22Rv1 (cell line): Measurements from ENCODE around the gene CLMN.

Experiments
- ZFX ChIP-seq: fragments of 450-650 bp; IDR thresholded peaks from 2 replicates; pipeline ENCODE4 v1.6.1; 2017; ENCODE audit warnings: antibody characterized with exemption, borderline replicate concordance
- TF ChIP-seq, protein P1 (sequence below): fragments of 450-650 bp; IDR thresholded peaks from 2 replicates; pipeline ENCODE4 v1.5.1; 2017; ENCODE audit warnings: mild to moderate bottlenecking

GRCh38 chr14:95236221-95236620 is 83.5 kb downstream of the CLMN start:
- TF ChIP-seq, protein P1, sequence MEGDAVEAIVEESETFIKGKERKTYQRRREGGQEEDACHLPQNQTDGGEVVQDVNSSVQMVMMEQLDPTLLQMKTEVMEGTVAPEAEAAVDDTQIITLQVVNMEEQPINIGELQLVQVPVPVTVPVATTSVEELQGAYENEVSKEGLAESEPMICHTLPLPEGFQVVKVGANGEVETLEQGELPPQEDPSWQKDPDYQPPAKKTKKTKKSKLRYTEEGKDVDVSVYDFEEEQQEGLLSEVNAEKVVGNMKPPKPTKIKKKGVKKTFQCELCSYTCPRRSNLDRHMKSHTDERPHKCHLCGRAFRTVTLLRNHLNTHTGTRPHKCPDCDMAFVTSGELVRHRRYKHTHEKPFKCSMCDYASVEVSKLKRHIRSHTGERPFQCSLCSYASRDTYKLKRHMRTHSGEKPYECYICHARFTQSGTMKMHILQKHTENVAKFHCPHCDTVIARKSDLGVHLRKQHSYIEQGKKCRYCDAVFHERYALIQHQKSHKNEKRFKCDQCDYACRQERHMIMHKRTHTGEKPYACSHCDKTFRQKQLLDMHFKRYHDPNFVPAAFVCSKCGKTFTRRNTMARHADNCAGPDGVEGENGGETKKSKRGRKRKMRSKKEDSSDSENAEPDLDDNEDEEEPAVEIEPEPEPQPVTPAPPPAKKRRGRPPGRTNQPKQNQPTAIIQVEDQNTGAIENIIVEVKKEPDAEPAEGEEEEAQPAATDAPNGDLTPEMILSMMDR: no peak
- no peak for TF ChIP-seq ZFX
